A549 (cell line): ENCODE data around the gene SLC33A1.

ENCODE experiments used
- JUN ChIP-seq, 2 experiments: fragments of >200 bp; sonication (Bioruptor Twin); formaldehyde crosslinking; IDR thresholded peaks; 2 replicates in 1 of 2; 3 replicates in 1 of 2; pipeline ENCODE4 v1.6.1; 2016 to 2017
- NR3C1 ChIP-seq: fragments of >200 bp; sonication (Bioruptor Twin); formaldehyde crosslinking; IDR thresholded peaks from 3 replicates; pipeline ENCODE4 v1.6.1; 2017
- ZFP36 ChIP-seq: fragments of 450-650 bp; IDR thresholded peaks from 2 replicates; pipeline ENCODE4 v1.6.1; 2014; ENCODE audit warnings: borderline replicate concordance; ENCODE audit not compliant: partially characterized antibody
- TF ChIP-seq, protein P1 (sequence below): fragments of >200 bp; sonication (Bioruptor Twin); formaldehyde crosslinking; IDR thresholded peaks from 3 replicates; pipeline ENCODE4 v1.5.1; 2016

DNA sequence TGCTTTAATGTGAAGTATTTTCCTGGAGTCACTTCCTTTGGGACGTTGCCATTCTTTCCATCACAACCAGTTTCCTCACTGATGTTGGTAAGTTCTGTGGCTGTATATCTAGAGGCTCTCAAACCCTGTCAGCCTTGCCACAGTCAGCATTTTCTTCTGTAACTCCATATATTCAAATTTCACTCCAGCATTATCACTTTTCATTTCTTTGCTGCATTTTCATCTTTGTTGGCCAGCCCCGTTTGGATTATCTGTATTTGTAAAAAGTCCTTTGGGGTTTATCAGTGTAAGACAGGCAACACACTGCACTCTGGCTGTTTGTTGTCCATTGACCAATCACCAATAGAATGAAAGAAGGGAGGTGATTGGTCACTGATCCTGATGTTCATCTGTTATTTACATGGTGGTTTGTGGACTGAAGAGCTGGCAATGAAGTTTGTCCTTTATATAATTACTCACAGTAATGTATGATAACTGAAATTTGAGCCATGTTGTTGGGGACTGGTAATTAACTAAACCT lies 36.5 kb upstream of the SLC33A1 start:
- TF ChIP-seq, protein P1, sequence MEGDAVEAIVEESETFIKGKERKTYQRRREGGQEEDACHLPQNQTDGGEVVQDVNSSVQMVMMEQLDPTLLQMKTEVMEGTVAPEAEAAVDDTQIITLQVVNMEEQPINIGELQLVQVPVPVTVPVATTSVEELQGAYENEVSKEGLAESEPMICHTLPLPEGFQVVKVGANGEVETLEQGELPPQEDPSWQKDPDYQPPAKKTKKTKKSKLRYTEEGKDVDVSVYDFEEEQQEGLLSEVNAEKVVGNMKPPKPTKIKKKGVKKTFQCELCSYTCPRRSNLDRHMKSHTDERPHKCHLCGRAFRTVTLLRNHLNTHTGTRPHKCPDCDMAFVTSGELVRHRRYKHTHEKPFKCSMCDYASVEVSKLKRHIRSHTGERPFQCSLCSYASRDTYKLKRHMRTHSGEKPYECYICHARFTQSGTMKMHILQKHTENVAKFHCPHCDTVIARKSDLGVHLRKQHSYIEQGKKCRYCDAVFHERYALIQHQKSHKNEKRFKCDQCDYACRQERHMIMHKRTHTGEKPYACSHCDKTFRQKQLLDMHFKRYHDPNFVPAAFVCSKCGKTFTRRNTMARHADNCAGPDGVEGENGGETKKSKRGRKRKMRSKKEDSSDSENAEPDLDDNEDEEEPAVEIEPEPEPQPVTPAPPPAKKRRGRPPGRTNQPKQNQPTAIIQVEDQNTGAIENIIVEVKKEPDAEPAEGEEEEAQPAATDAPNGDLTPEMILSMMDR = no peak
- TF ChIP-seq NR3C1 (no peak), ZFP36 (no peak), JUN (IDR thresholded peaks at IDR 0.05) (no peak)
